AG09309 (cell line): Measurements from ENCODE around the gene SAFB2.

Experiments
- DNase-seq: peaks from one replicate; pipeline ENCODE4 v3.0.0-alpha.2; 2010; ENCODE audit warnings: low read depth
- H3K4me3 ChIP-seq: 2 replicates; pipeline ENCODE4 v1.5.1; 2011; ENCODE audit warnings: mild to moderate bottlenecking, low read depth, low read length, moderate library complexity; ENCODE audit not compliant: control insufficient read depth
- CTCF ChIP-seq: IDR thresholded peaks from 2 replicates; pipeline ENCODE4 v1.5.1; 2011; ENCODE audit warnings: mild to moderate bottlenecking, low read depth, low read length, inconsistent platforms; ENCODE audit not compliant: insufficient read depth, control insufficient read depth; ENCODE audit errors: missing control alignments

SAFB2 gene

GRCh38 chr19:5664515-5664914 is 41.9 kb upstream of the SAFB2 start:
- no peak for DNase-seq
- no peak for TF ChIP-seq CTCF
- no peak overlapping the region for H3K4me3 ChIP-seq

- DNase-seq, result no peak
- no peak overlapping the region for H3K4me3 ChIP-seq
- TF ChIP-seq CTCF, result no peak
Measured at GRCh38 chr19:5663904-5664303, 41.3 kb upstream of the SAFB2 start.

- no peak for DNase-seq
- TF ChIP-seq CTCF, result no peak
Measured at GRCh38 chr19:5661483-5661882, 38.9 kb upstream of the SAFB2 start.

GRCh38 chr19:5655412-5655811 is 32.8 kb upstream of the SAFB2 start:
- no peak overlapping the region for H3K4me3 ChIP-seq
- no peak for TF ChIP-seq CTCF
- no peak for DNase-seq

More at GRCh38 chr19:5661483-5661882, 38.9 kb upstream of the SAFB2 start:
- H3K4me3 ChIP-seq, result no peak overlapping the region

GRCh38 chr19:5654931-5655330 is 32.4 kb upstream of the SAFB2 start:
- no peak for TF ChIP-seq CTCF
- DNase-seq, result no peak
- H3K4me3 ChIP-seq, result no peak overlapping the region

- TF ChIP-seq CTCF, result no peak
- no peak overlapping the region for H3K4me3 ChIP-seq
- DNase-seq, result no peak
Measured at GRCh38 chr19:5652261-5652660, 29.7 kb upstream of the SAFB2 start.

GRCh38 chr19:5651361-5651760 is 28.8 kb upstream of the SAFB2 start:
- DNase-seq, result no peak
- no peak for TF ChIP-seq CTCF
- H3K4me3 ChIP-seq, result no peak overlapping the region
